Choroid plexus epithelial cell (primary cell): ENCODE data around the gene DBX1.
A peak's percentile ranks its signal among the peaks of the same experiment; 100 is the strongest.

Source experiments
- DNase-seq: peaks from one replicate; pipeline ENCODE4 v3.0.0-alpha.2; 2010; ENCODE audit warnings: low read depth
- H3K4me3 ChIP-seq: 2 replicates; pipeline ENCODE4 v1.5.1; 2011; ENCODE audit warnings: low read depth, mild to moderate bottlenecking, control low read depth, low read length, moderate library complexity
- TF ChIP-seq, protein P1 (sequence below): conservative IDR thresholded peaks from 2 replicates; pipeline ENCODE4 v1.5.1; 2011; ENCODE audit warnings: low read depth, mild to moderate bottlenecking, control low read depth, inconsistent platforms, low read length, moderate library complexity

Gene DBX1

DNA sequence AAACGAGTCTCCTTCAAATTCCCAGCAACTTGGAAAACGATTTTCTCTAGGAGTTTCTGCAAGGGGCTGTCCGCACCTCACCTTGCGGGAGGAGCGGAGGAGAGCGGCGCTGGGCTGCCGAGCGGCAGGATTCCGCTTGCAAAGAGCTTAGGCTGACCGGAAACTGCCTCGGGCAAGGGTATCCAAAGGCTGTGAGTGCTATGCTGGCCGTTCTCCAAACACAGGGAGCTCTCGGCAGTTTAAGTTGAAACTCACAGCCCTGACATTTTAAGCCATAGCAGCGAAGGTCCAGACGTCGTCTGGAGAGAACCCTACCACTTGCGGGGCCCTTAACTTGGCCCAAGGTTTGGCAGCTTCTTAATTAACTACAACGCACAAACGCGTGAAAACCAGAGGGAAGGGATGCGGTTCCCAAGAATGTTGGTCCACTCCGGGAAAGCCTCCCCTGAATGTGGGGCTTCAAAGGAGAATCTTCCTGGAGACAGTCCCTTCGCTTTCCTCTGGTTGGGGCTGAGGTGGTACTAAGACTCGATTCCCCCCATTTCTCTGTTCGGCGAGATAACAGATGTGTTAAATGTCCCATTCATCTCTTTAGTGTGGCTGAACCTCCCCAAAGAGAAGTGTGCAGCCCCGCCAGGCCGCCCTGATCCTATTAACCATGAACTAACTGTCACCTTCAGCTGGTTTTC, 1.1 kb upstream of the DBX1 start:
- no peak overlapping the region for H3K4me3 ChIP-seq
- DNase-seq = peak; percentile 6
- TF ChIP-seq, protein P1, sequence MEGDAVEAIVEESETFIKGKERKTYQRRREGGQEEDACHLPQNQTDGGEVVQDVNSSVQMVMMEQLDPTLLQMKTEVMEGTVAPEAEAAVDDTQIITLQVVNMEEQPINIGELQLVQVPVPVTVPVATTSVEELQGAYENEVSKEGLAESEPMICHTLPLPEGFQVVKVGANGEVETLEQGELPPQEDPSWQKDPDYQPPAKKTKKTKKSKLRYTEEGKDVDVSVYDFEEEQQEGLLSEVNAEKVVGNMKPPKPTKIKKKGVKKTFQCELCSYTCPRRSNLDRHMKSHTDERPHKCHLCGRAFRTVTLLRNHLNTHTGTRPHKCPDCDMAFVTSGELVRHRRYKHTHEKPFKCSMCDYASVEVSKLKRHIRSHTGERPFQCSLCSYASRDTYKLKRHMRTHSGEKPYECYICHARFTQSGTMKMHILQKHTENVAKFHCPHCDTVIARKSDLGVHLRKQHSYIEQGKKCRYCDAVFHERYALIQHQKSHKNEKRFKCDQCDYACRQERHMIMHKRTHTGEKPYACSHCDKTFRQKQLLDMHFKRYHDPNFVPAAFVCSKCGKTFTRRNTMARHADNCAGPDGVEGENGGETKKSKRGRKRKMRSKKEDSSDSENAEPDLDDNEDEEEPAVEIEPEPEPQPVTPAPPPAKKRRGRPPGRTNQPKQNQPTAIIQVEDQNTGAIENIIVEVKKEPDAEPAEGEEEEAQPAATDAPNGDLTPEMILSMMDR = no peak

DNA sequence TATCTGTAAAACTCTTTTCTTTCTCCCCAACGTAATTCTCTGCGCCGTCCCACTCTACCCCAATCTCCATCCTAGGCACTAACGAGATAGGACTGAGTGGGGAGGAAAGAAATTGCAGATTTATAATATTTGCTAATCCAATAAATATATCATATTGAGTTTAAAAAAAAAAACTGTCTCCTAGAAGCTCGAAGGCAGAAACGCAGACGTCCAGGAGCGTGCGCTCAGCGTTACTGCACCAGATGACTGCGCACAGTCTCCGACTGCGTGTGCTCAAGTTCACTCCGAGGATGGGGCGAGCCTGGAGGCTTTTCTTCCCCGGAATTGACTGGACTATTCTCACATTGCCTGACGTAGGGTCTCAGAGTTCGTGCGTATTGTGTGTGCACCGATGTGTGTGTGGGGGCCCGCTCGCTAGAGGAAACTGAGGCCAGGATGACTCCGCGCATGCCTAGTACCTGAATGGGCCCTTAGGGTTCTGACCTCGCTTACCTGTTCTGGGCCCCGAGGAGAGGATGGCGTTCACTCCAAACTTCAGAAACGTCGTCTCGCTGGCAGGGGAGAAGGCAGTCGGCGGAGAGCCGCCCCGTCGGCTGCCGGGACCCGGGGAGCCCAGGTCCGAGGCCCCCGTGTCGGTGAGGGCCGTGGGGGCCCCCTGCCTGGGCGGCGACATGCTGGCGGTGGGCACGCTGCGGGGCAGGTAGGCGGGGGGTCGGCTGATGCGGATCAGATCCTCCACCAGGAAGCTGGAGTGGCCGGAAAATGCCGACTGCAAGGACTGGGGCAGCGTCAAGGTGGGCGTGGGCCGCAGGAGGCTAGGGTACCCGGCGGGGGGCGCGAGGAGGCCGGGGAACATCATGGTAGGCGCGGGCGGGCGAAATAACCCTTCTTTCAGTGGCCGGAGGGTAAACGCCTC, 551 bp downstream of the DBX1 start:
- no peak overlapping the region for H3K4me3 ChIP-seq
- TF ChIP-seq, protein P1 = no peak
- no peak for DNase-seq

DNA sequence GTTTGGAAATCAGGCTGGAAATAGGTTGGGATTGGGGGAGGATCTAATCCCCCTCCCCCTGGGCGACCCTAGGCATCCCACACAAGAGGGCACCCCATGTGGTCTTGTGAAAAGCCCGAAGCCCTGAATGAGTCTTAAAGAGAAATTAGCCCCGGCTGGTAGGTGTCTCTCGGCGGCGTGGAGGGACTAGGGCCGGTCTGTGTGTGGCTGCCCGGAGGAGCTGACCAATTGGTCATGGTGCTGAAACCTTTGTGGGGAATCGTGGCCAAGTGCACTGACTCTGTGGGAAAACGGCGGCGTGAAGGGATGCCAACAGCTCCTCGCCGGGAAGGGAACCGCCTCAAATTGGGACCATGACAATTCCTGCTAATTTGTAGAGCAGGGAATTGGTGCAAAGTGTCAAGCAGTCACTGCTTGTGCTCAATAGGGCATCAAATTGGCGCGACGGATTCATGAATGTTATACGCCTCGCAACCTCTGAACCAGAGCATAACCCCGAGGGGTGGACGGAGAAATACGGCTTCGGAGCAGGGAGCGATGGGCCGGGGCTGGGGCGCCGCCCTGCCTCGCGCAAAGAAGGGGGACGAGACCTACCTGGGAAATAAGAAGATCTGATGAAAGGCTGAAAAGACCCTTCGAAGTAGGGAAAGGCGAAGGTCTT, 1.5 kb downstream of the DBX1 start:
- TF ChIP-seq, protein P1 = no peak
- peak; percentile 73 for DNase-seq
- H3K4me3 ChIP-seq = no peak overlapping the region

DNA sequence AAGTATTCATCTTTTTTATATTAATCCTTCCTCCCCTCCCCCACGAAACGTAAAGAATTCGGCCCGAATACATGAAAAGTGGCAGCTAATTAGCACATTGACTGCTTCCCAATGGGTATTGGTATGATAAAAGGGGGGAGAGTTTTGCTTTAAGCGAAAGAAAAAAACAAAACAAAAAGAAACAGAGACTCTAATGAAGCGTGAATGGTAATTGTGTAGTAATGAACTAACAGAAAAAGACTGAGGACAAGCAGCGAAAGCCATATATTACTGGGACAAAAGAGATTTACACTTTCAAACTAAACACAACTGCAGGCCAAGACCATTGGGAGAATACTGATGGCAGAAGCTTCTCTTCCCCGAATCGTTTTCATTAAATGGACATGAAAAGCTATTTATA, 2.5 kb downstream of the DBX1 start:
- DNase-seq = no peak
- TF ChIP-seq, protein P1 = no peak
- no peak overlapping the region for H3K4me3 ChIP-seq

DNA sequence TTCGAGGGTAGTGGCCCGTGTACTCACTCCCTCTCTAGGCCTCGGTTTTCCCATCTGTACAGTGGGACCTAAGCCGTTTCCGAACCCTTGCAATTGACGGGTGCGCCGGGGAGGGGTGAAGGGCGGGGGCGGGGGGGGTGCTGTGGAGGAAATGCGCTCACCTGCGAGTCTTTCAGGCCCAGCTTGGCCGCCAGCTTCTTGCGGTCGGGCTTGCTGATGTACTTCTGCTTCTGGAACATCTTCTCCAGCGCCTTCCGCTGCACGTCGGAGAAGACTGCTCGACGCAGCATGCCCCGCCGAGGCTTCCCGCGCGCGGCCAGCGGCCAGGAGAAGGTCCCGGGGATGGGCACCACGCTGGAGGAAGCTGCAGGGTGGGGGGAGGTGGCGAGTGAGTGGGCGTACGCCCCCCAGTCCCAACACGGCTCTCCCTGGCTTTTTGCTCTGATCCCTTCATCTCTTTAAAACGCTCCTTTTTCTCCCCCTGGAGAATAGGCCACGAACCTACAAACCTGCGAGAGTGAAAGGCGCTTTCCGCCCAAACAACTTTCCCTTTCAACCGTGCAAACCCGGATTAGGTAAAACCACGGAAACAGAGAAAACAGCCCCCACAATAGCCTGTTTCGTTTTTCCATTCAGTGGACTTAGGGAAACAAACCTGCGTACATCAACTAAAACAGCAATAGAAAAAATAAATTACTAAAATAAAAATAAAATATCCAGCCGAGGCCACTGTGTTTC, 3.2 kb downstream of the DBX1 start:
- H3K4me3 ChIP-seq = no peak overlapping the region
- TF ChIP-seq, protein P1 = no peak
- DNase-seq = no peak

DNA sequence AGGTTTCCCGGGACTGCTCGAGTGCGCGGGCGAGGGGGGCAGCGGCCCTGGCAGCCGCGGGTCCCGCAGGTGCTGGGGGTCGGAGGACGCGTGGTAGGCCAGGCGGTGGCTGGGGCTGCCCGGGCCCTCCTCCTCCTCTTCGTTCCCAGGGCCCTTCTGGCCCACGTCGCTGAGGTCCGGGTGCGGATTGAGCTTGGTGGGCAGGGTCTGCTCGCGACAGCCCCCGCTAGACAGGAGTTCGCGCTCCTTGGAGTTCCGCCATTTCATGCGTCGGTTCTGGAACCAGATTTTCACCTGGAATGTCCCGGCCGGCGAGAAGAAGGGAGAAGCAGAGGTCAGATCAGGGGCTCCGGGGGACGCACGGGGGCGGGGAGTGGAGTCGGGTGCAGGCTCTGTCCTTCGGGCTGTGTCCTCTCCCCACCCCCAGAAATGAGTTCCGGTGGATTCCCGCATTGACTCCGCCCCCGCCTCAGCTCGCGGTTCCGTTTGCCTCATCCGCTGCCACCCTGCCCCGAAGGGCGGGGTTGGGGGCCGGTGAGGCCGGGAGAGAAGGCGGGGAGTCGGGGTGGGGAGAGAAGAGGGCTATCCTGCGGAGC, 3.9 kb downstream of the DBX1 start:
- no peak for DNase-seq
- TF ChIP-seq, protein P1 = no peak
- H3K4me3 ChIP-seq = no peak overlapping the region
